Frontal cortex (tissue), 4 donors: ENCODE measurements around the gene MT3. TPM values are rescaled to one million over a fixed set of nuclear protein-coding genes. Genes with fewer than 3 reads are reported as not detected.
"Not testable (repeated sequence)": the region's sequence is repeated elsewhere in the genome, so short reads cannot be mapped to it uniquely, and the experiment has no call there.

Experiments
- DNase-seq, 2 donors: peaks; one replicate each; pipeline ENCODE4 v3.0.0; 2012; ENCODE audit warnings: low spot score in 2 of 2
- FAIRE-seq: peaks from 2 replicates; lab custom pipeline; 2012; peaks lifted over from hg19 to GRCh38; lab: Jason Lieb, UNC
- total RNA-seq: library from RNA; depleted of rRNA; stranded (reverse); fragments of >200 nt; gene quantifications from one replicate; pipeline ENCODE4 v1.2.3, GENCODE V29; 2014
- donor health status: control.
- donor health status: control.
- donor health status: control.

MT3 gene
- total RNA-seq, 1 donor from 2014 or later: 7.3 TPM

- no peak for FAIRE-seq
These were observed 18.9 kb downstream of the MT3 start, which contains the start of gene MT2A for GRCh38 chr16:56608043-56608875. Gene MT2A, plus strand, starts transcription at chr16:56608584. Its CDS starts 72 bp downstream, at chr16:56608656.

GRCh38 chr16:56608876-56609462 lies 19.6 kb downstream of the MT3 start:
- no peak for FAIRE-seq
- no peak for DNase-seq

More at GRCh38 chr16:56608043-56608875, 18.9 kb downstream of the MT3 start, which contains the start of gene MT2A:
- DNase-seq: peak; percentile 87 to 91

- no peak for FAIRE-seq
- DNase-seq: no peak
These were observed 20.2 kb downstream of the MT3 start for GRCh38 chr16:56609463-56609921.

GRCh38 chr16:56610017-56610608 lies 20.8 kb downstream of the MT3 start:
- DNase-seq (no peak), FAIRE-seq (no peak)

- no peak for FAIRE-seq
- no peak for DNase-seq
These were observed 21.3 kb downstream of the MT3 start for GRCh38 chr16:56610609-56611111.

GRCh38 chr16:56611281-56611833 lies 22.0 kb downstream of the MT3 start:
- no peak for DNase-seq
- no peak for FAIRE-seq

GRCh38 chr16:56613706-56614105 lies 24.4 kb downstream of the MT3 start:
- no peak for DNase-seq
- FAIRE-seq: no peak

GRCh38 chr16:56614549-56614991 lies 25.2 kb downstream of the MT3 start:
- no peak for DNase-seq
- no peak for FAIRE-seq

GRCh38 chr16:56615353-56615752 lies 26.0 kb downstream of the MT3 start:
- DNase-seq: no peak
- no peak for FAIRE-seq

- FAIRE-seq (no peak), DNase-seq (no peak)
These were observed 27.4 kb downstream of the MT3 start for GRCh38 chr16:56616608-56617211.

GRCh38 chr16:56617212-56618085 lies 28.1 kb downstream of the MT3 start:
- FAIRE-seq (no peak), DNase-seq (peak in 1 of 2 donors; percentile 58)

- FAIRE-seq (no peak), DNase-seq (no peak)
These were observed 28.8 kb downstream of the MT3 start for GRCh38 chr16:56618138-56618537.

- FAIRE-seq: no peak
These were observed 31.1 kb downstream of the MT3 start for GRCh38 chr16:56620339-56620897.

GRCh38 chr16:56621665-56622445 lies 32.5 kb downstream of the MT3 start:
- FAIRE-seq, DNase-seq: not testable (repeated sequence)

More at GRCh38 chr16:56620339-56620897, 31.1 kb downstream of the MT3 start:
- no peak for DNase-seq

- not testable (repeated sequence) for FAIRE-seq, DNase-seq
These were observed 33.9 kb downstream of the MT3 start for GRCh38 chr16:56623184-56623583.

- DNase-seq: no peak
- FAIRE-seq: no peak
These were observed 34.3 kb downstream of the MT3 start for GRCh38 chr16:56623637-56624036.

- DNase-seq: peak in 1 of 2 donors; percentile 67
- no peak for FAIRE-seq
These were observed 36.0 kb downstream of the MT3 start, which contains the start of gene MT1E for GRCh38 chr16:56625140-56625942. Gene MT1E, plus strand, starts transcription at chr16:56625781. Its CDS starts 71 bp downstream, at chr16:56625852.
